NCI-H510A treated with DMSO at 0.1 percent for 48 hours (cell line): ENCODE measurements around the gene MGAT5B.
"Not testable (repeated sequence)": the region's sequence is repeated elsewhere in the genome, so short reads cannot be mapped to it uniquely, and the experiment has no call there.

Experiments
- DNase-seq: peaks from one replicate; lab custom pipeline; 2025; lab: John Stamatoyannopoulos, UW

MGAT5B gene

GRCh38 chr17:76868176-76868668, at the start of gene MGAT5B:
Gene MGAT5B, plus strand, starts transcription at chr17:76868404. Its CDS starts 626 bp downstream, at chr17:76869030.
- DNase-seq, result peak; percentile 57

GRCh38 chr17:76820039-76820438, 48.2 kb upstream of the MGAT5B start:
- DNase-seq, result no peak

- no peak for DNase-seq
Measured at GRCh38 chr17:76820561-76820960, 47.6 kb upstream of the MGAT5B start.

GRCh38 chr17:76822184-76822778, 45.9 kb upstream of the MGAT5B start:
- DNase-seq, result no peak

- DNase-seq, result no peak
Measured at GRCh38 chr17:76824093-76824492, 44.1 kb upstream of the MGAT5B start.

GRCh38 chr17:76826330-76827068, 41.7 kb upstream of the MGAT5B start:
- DNase-seq, result no peak

- no peak for DNase-seq
Measured at GRCh38 chr17:76827736-76828135, 40.5 kb upstream of the MGAT5B start.

GRCh38 chr17:76830987-76831715, 37.1 kb upstream of the MGAT5B start:
- DNase-seq, result peak; percentile 75

GRCh38 chr17:76833034-76833644, 35.1 kb upstream of the MGAT5B start:
- no peak for DNase-seq

GRCh38 chr17:76833747-76834146, 34.5 kb upstream of the MGAT5B start:
- no peak for DNase-seq

GRCh38 chr17:76834870-76835269, 33.3 kb upstream of the MGAT5B start:
- DNase-seq, result no peak

GRCh38 chr17:76840443-76840767, 27.8 kb upstream of the MGAT5B start:
- no peak for DNase-seq

GRCh38 chr17:76840884-76841775, 27.1 kb upstream of the MGAT5B start:
- no peak for DNase-seq

GRCh38 chr17:76841776-76842405, 26.3 kb upstream of the MGAT5B start:
- DNase-seq, result no peak

- DNase-seq, result not testable (repeated sequence)
Measured at GRCh38 chr17:76843068-76843467, 25.1 kb upstream of the MGAT5B start.

GRCh38 chr17:76843703-76844484, 24.3 kb upstream of the MGAT5B start:
- DNase-seq, result no peak

GRCh38 chr17:76844485-76844829, 23.7 kb upstream of the MGAT5B start:
- no peak for DNase-seq

- no peak for DNase-seq
Measured at GRCh38 chr17:76844846-76845245, 23.4 kb upstream of the MGAT5B start.

GRCh38 chr17:76845541-76846017, 22.6 kb upstream of the MGAT5B start:
- DNase-seq, result no peak

- no peak for DNase-seq
Measured at GRCh38 chr17:76847031-76847430, 21.2 kb upstream of the MGAT5B start.
